ENCODE measurements around the gene SIPA1L2.
"Not testable (repeated sequence)": the region's sequence is repeated elsewhere in the genome, so short reads cannot be mapped to it uniquely, and the experiment has no call there.

The SIPA1L2 gene

DNA sequence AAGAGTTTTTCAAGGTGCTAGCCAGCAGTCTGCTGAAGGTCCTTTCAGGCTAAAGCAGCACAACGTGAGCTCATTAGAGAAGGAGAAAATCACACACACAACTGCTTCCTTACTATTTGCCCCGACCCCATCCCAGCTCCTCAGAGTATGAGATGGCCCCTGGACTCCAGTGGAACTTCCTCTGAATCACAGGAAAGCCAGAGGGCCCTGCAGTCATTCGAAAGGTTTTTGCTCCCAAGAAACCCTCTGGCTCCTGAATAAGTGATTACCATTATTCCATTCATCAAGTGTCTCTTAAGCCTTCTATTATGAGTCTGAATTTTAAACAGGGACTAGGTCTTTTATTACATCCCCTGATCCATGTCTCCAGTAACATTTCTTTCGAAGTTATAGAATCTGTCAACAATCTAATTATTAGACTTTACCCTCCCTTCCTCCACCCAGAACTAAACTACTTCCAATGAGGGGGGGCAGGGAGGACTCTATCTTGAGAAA, 14.6 kb downstream of the SIPA1L2 start:
- DNase-seq (ENCODE audit: low spot score) = no peak

DNA sequence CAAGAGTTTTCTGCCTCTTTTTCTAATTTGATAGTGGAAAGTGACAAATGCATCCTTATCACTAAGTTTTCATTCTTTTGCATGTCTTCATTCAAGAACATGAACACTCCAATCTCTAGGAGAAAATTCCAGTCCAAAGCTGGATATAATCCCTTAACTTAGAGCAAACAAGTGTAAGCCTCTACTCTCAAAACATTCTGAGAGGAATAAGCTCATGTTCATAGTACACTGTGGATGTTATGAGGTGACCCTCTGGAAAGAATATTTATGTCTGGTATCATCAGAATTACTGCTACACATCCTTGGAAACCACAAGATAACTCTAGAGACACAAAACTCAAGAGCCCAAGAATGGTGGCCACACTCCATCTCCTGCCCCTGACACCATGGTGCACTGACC, 15.1 kb downstream of the SIPA1L2 start:
- no peak for DNase-seq (ENCODE audit: low spot score)

DNA sequence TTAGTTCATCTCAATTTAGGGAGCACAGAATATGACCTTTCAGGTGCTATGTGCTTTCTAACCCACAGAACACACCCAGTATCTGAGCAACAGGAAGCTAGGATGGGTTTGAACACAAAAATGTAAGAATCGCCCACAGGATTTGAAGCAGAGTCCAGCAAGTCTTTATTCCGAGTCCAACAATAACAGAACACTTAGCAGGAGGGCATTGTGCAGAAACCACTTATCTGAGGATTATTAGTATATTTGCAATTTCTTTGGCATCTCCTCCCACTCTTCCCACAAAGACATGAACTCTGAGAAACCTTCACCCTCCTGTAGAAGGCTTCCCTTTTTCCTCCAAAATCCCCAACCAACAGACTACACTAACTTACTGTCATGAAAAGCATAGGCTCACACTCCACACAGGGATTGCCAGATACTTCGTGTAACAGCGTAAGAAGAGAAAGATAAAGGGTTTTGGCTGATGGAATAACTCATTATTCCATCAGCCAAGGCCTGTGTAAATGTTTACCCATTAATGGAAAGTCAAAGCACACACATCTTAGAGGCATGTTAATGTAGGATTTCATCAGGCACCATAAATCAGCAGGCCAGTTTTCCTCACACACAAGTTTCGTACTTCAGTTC, 16.1 kb downstream of the SIPA1L2 start:
- no peak for DNase-seq (ENCODE audit: low spot score)

DNA sequence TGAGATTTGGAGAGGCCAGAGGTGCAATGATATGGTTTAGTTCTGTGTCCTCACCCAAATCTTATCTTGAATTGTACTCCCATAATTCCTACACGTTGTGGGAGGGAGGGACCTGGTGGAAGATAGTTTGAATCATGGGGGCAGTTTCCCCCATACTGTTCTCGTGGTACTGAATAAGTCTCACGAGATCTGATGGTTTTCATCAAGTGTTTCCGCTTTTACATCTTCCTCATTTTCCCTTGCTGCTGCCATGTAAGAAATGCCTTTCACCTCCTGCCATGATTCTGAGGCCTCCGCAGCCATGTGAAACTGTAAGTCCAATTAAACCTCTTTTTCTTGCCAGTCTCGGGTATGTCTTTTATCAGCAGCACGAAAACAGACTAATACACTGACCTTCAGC, 17.1 kb downstream of the SIPA1L2 start:
- DNase-seq (ENCODE audit: low spot score) = not testable (repeated sequence)

- DNase-seq (ENCODE audit: low spot score) = no peak
Observed at GRCh38 chr1:232611834-232612233, 18.1 kb downstream of the SIPA1L2 start.

GRCh38 chr1:232610902-232611745, 18.8 kb downstream of the SIPA1L2 start:
- not testable (repeated sequence) for DNase-seq (ENCODE audit: low spot score)

- DNase-seq (ENCODE audit: low spot score) = no peak
Observed at GRCh38 chr1:232610192-232610901, 19.6 kb downstream of the SIPA1L2 start.

- no peak for DNase-seq (ENCODE audit: low spot score)
Observed at GRCh38 chr1:232608427-232608826, 21.5 kb downstream of the SIPA1L2 start.

GRCh38 chr1:232602622-232603021, 27.3 kb downstream of the SIPA1L2 start:
- no peak for DNase-seq (ENCODE audit: low spot score)

- DNase-seq (ENCODE audit: low spot score) = no peak
Observed at GRCh38 chr1:232600424-232601258, 29.3 kb downstream of the SIPA1L2 start.

GRCh38 chr1:232599178-232600041, 30.5 kb downstream of the SIPA1L2 start:
- no peak for DNase-seq (ENCODE audit: low spot score)

DNA sequence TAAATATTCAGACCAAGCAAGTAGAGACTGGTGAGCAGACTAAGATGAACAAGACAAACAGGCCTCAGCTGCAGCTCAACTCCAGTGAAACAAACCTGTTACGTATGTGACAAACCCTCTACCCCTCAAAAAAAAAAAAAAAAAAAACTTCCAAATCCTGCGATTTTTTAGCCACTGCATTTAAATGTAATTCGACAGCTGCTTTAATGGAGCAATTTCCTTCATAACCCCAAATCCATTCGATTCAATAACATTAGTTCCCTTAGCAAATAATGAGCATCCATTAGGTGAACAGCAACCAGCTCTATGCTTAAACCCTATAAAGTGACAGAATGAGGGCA, 31.1 kb downstream of the SIPA1L2 start:
- DNase-seq (ENCODE audit: low spot score) = no peak

DNA sequence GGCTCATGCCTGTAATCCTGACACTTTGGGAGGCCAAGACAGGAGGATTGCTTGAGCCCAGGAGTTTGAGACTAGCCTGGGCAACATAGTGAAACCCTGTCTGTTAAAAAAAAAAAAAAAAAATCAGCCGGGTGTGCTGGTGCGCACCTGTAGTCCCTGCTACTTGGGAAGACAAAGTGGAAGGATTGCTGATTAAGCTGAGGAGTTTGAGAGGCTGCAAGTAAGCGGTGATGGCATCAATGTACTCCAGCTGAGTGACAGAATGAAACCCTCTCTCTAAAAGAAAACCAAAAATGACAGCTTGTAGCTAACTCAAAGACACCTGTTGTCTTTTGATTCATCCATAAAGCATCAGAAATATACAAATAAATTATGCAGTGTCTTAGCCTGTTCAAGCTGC, 31.8 kb downstream of the SIPA1L2 start:
- DNase-seq (ENCODE audit: low spot score) = no peak

- no peak for DNase-seq (ENCODE audit: low spot score)
Observed at GRCh38 chr1:232597721-232598120, 32.2 kb downstream of the SIPA1L2 start.

- DNase-seq (ENCODE audit: low spot score) = no peak
Observed at GRCh38 chr1:232596666-232597303, 33.1 kb downstream of the SIPA1L2 start.

GRCh38 chr1:232594768-232595698, 34.9 kb downstream of the SIPA1L2 start:
- no peak for DNase-seq (ENCODE audit: low spot score)

- DNase-seq (ENCODE audit: low spot score) = no peak
Observed at GRCh38 chr1:232593717-232594502, 36.0 kb downstream of the SIPA1L2 start.

DNA sequence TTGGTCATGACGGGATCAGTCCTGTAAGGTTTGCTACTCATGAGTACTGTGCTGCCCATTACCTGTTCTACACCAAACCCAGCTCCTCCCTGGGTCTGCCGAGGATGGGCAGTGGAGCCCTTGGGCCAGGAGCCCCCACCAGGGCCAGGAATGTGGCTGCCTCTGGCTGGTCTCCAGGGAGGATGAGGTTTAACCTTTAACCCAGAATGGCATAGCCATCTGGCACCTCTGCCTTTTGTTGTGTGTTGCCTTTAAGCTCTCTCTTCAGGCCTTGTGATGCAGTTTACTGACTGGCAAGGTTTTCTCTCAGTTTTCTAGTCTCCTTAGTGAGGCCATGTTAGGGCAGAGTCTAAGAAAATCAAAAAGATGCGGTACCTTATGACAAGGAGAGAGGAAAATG, 38.6 kb downstream of the SIPA1L2 start:
- no peak for DNase-seq (ENCODE audit: low spot score)

- no peak for DNase-seq (ENCODE audit: low spot score)
Observed at GRCh38 chr1:232590744-232591082, 39.2 kb downstream of the SIPA1L2 start.

All from hematopoietic multipotent progenitor cell treated with erythropoietin and hydrocortisone succinate and interleukin-3 and kit ligand, for 15 days (in vitro differentiated cells).